HG03469 (cell line): ENCODE measurements around the gene EDC3.
"Not testable (repeated sequence)": the region's sequence is repeated elsewhere in the genome, so short reads cannot be mapped to it uniquely, and the experiment has no call there.

Experiments
- ATAC-seq: cut with Tn5 transposase; IDR thresholded peaks from one replicate; pipeline ENCODE4 v1.9.1; 2021; ENCODE audit warnings: mild to moderate bottlenecking, moderate library complexity, moderate number of reproducible peaks; ENCODE audit not compliant: unreplicated experiment

The EDC3 gene, protein sequence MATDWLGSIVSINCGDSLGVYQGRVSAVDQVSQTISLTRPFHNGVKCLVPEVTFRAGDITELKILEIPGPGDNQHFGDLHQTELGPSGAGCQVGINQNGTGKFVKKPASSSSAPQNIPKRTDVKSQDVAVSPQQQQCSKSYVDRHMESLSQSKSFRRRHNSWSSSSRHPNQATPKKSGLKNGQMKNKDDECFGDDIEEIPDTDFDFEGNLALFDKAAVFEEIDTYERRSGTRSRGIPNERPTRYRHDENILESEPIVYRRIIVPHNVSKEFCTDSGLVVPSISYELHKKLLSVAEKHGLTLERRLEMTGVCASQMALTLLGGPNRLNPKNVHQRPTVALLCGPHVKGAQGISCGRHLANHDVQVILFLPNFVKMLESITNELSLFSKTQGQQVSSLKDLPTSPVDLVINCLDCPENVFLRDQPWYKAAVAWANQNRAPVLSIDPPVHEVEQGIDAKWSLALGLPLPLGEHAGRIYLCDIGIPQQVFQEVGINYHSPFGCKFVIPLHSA

DNA sequence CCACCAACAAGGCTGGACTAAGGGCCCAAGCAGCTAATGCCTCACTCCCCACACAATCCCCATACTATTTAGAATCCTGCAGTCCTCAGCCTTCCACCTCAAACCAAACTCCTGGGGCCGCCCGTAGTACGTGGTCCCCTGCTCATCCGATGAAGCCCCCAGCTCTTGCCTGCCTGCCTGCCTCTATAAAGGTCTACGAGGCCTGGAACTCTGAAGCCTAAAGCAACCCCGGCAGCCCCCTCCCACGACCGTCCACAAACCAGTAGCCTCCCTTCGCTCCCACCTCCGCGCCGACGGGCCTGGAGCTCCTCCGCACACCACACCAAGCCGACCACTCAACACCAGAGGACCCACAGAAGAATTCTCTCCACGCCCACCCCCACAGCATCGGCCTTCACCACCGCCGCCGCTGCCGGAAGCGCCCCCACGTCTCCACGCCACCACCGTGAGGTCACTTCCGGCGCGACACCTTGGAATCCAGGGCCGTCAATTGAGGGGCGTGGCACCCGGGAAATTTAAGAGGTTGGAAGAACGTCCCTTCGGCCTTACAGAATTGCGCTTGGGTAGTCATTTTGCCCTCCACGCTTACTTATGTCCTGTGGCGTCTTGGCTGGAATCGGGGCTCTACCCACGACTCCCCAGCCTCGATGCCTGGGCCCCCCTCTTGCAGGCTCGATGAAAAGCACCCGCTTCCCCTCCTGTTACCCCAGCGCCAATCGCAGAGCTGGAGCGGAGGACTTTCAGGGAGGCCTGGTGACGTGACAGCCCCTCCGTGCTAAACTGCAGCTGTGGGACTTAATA lies at the start of gene EDC3:
Gene EDC3, minus strand, starts transcription at position 428 of the 801 bp plus-strand sequence. CDS start 20,900 bp downstream, outside the sequence.
- ATAC-seq, result no peak

DNA sequence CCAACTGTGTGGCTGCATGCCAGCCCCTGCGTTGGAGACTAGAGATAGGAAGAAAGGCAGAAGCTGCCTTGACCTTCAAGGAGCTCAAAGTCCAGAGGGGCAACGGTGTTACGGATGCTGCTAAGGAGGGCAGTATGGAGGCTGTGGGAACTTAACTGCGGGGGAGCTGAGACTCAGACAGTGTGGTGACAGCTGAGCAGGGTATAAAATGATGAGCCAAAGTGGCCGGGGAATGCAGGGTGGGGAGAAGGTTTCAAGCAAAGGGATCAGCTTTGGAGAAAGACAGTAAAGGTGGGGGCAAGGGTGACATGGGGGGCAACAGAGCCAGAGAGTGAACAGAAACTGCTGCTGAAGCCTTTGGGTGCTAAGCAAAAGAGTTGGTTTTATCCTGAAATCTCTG lies 46.6 kb upstream of the EDC3 start:
- no peak for ATAC-seq

DNA sequence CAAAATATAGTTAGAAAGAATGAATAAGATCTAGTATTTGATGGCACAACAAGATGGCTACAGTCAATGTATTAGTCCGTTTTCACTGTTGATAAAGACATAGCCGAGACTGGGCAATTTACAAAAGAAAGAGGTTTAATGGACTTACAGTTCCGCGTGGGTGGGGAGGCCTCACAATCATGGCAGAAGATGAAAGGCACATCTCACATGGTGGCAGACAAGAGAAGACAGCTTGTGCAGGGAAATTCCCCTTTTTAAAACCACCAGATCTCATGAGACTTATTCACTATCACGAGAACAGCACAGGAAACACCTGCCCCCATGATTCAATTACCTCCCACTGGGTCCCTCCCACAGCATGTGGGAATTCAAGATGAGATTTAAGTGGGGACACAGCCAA lies 42.4 kb upstream of the EDC3 start:
- ATAC-seq, result not testable (repeated sequence)

DNA sequence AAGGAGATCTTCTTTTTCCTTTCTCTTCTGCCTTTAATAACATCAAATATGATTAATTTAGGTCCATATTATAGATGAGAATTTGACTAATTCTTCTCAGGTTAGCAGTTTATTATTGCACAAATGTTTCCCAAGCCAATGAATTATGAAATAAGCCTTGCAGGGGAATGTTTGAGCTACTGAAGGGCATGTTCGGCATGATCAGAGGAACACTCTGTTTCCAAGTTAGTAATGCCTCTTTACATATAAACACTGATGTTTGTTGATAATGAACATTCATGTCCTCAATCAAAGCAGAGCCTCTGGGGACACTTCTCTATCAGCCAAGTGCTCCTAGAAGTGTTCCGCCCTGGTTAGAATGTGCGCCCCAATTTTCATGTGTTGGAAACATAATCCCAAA lies 39.5 kb upstream of the EDC3 start:
- ATAC-seq, result no peak

DNA sequence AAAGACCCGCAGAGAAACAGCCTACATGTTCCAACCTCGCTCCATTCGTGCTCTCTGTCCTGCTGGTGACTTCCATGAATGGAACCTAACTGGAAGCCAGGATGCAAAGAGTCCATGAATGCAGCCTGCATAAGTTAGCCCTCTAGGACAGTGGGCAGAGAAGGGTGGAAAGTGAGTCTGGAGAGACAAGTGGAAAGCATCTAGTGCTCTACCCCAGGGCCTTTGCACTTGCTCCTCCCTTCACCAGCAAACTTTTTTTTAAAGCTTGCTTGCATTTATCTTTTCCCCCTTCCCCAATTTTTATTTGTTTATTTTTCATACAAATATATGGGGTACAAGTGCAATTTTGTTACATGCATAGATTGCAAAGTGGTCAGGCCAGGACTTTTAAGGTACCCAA lies 37.4 kb upstream of the EDC3 start:
- no peak for ATAC-seq

DNA sequence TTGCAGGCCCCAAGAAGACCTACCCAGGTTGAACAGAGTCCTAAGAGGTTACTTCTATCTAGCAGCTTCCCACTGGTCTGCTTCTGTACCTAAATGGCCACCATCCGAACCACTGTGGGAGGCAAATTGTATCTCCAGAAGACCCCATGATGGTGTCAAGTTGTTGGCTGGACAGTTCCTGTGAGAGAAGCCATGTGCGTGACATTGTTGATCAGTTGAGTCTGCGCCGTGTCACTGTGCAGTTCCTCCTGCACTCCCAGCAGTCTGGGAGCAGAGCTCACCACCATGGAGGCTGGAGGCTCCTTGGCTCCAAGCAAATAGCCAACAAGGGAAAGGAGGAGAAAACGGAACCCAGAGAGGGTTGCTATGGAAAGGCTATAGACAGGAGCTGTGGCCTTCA lies 37.0 kb upstream of the EDC3 start:
- ATAC-seq, result no peak

DNA sequence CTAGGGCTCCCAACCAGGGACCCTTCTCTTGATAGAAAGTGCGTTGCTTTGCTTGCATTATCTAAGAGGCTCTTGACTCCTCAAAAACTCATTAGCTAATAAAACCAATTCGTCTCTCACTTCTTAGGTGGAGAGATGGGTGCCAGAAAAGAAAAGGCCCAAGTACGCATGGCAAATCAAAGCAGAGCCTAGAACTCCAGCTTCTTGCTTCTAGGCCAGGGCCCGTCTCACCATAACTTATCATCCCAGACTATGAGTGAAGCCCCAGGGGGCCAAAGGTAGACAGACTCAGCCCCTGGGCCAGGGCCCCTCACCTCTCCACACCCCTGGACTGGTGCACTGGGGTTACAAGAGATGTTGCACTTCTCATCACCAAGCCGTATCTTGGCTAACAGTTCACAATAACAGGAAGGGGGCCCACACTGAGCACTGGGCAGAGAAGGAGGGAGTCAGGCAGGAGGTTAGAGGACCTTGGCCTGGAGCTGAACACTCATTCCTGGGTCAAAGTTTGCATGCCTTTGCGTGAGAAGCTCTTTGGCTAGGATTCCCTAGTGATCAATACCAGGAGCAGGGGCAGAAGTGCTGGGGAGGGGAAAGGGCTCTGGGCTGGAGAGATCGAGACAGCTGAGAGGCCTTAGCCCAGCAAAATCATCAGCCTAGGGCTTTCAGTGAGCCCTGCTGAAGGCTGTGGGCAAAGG lies 34.9 kb upstream of the EDC3 start:
- ATAC-seq, result no peak

DNA sequence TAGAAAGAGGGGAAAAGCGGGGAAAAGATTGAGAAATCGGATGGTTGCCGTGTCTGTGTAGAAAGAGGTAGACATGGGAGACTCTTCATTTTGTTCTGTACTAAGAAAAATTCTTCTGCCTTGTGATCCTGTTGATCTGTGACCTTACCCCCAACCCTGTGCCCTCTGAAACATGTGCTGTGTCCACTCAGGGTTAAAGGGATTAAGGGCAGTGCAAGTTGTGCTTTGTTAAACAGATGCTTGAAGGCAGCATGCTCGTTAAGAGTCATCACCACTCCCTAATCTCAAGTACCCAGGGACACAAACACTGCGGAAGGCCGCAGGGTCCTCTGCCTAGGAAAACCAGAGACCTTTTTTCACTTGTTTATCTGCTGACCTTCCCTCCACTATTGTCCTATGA lies 33.5 kb upstream of the EDC3 start:
- ATAC-seq, result not testable (repeated sequence)

DNA sequence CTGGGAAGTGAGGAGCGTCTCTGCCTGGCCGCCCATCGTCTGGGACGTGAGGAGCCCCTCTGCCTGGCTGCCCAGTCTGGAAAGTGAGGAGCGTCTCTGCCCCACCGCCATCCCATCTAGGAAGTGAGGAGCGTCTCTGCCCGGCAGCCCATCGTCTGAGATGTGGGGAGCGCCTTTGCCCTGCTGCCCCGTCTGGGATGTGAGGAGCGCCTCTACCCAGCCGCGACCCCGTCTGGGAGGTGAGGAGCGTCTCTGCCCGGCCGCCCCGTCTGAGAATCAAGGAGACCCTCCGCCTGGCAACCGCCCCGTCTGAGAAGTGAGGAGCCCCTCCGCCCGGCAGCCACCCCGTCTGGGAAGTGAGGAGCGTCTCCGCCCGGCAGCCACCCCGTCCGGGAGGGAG lies 32.9 kb upstream of the EDC3 start:
- ATAC-seq, result not testable (repeated sequence)

DNA sequence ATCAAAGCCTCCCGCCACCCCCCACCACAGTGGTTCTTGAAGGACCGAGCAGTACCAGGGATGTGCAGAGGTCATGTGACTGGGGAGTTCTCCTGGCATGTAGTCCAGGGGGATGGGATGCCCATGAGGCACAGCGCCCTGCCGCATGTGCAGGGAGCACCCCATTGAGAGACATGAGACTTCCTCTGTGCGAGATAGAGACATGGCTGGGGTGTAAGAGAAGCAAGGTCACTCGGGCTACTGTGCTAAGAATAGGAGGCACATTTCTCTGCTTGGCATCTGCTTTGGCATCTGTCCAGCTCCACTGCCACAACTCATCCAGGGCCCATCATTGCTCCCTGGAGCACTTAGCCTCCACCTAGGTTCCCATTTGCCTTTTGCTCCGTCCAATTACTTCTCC lies 31.9 kb upstream of the EDC3 start:
- no peak for ATAC-seq

DNA sequence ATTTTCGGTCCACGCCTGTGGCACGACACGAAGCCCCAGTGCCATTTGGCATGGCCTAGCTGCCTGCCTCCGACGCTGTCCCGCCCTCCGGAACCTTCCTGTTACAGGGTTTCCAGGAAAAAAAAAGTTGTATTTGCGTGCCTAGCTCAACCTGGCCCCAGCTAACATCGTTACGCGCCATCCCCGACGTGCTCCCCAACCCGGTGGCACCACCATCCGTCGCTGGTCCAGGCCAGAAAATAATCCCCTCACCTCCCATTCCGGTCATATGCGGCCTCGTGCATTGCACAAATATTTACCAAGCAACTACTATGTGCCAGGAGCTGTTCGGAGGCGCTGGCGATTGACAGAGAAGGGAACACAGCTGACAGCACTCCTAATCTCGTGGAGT lies 30.9 kb upstream of the EDC3 start:
- no peak for ATAC-seq

DNA sequence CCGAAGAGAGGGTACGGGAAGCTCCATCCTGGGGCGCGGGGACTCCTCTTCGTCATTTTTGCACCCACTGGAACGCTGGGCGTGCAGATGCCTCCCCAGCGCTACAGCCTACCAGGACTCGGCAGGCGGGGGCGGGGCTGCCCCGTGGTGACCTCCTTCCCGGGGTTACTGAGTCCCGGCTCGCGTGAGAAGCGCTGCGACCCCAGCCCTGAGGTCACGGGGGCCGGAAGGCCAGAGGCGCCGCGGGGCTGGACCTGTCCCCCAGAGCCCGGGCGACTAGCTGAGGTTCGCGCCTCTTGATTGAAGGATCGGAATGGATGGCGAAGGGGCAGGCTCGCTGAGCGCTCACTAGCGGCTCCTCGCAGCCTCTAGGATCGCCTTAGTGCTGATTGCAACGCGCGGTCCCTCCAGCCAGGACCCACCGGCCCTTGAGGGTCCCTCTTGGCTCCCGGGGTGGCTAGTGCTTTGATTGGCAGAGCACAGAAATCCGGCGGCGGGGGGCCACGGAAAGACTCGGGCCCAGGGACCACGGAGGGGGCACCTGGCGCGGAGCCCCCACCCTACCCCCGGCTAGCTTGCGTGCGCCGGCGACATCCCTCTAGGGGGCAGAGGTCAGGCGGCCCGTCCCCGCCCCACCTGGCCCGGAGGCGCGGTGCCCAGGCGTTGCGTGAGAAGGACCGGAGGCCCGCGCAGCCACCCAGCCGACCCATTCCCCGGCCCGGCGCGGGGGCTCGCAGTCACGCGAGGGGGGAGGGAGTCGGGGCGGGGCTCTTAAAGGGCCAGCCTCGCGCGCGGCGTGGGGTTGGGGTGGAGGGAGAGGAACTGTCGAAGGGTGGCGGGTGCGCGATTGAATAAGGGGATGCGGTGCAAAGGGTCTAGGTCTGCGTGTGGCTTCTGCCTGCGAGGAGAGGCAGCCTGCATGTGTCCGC lies 30.3 kb upstream of the EDC3 start:
- ATAC-seq, result no peak

DNA sequence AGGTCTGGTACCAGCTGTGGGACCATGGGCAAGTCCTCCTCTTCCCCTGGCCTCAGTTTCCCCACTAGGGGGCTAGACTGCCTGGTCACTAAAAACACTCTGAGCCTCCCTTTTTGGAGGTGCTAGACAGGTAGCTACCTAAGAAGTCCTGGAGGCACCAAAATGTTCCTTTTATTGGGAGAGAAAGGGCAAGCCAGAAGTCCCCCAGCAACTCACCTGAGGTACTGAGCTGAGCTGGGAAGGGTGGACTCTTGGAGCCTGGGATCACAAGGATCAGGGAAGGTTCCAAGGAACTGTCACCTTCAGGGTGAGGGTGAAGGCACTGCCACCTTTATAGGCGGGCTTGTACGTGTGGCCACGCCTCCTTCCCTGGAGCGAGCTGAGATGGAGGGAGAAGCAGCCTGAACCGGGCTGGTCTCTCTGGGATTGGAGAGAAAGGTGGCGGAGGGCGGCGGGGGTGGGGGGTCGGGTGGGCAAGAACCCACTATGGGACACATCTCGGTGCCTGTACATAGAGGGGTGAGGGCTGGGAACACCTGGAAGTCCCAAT lies 29.5 kb upstream of the EDC3 start, which contains the start of gene CYP1A1:
Gene CYP1A1, minus strand, starts transcription at position 304 of the 550 bp plus-strand sequence. CDS start 2,431 bp downstream, outside the sequence.
- ATAC-seq, result no peak

DNA sequence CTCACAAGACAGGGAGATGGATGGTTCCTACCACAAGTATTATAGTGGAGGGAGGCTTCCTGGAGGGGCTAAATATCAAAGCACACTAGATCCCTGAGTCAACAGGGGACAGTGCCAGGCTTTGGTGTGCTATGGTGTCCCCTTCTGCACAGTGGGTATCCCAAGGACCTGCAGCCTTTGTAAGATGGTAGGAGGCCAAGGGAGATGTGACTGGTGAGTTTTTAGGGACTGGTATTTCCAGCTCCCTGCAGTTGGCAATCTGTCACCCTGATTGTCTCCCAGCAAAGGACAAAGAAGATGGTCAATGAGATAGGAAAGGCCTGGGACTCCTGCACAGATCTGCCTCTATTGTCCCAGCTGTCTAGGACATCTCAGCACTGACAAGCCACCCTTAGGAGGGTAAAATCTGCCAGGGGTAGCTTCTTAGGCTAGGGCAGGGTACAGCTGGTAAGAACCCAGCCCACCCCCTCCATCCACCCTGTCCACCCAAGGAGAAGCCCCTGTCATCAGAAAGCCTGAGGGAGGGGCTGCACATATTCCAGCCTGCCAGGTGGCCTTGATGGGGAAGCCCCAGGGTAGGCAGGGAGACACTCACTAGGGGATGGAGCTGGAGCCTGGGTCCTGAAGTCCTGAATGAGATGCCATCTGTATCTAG lies 28.9 kb upstream of the EDC3 start:
- no peak for ATAC-seq

DNA sequence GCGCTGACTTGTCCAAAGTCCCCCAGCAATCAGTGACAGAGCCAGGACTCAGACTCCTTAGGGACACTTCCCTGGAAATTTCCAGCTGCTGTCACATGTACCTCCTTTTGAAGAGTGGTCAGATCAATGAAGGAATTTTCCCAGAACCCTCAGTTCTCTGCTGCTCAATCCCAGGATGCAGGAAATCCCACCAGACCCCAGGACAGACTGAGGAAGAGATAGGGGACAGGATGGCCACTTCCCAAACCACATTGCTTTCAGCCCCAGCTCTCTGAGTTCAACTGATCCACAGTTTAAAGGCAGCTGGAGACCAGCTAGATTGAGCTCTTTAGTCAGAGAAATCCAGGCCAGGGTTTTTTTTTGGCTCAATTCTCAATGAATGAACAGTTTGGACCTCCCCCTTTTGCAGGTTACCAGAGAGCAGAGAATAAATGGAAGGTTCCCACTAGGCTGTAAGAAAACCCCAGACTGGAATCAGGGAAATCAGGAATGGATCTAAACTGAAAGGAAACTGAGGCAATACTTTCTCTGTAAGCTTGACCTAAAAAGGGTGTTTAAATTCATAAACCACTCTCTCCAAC lies 28.0 kb upstream of the EDC3 start:
- ATAC-seq, result no peak

DNA sequence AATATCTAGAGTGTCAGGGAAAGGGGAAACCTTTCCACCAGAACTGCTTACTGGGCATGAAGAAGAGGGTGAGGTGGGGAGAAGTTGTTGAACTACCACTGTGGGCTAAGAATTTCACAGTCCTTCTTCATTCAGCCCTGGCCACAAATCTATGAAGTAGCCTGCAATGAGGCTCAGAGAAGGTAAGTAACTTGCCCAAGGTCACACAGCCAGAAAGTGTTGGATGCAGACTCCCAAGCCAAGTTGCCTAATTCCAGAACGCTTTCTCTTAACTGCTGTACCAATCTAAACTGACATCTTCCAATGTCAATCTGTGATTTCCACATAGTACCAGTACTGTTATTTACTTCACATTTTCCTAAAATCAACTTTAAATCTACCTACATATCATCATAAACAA lies 27.4 kb upstream of the EDC3 start:
- no peak for ATAC-seq

DNA sequence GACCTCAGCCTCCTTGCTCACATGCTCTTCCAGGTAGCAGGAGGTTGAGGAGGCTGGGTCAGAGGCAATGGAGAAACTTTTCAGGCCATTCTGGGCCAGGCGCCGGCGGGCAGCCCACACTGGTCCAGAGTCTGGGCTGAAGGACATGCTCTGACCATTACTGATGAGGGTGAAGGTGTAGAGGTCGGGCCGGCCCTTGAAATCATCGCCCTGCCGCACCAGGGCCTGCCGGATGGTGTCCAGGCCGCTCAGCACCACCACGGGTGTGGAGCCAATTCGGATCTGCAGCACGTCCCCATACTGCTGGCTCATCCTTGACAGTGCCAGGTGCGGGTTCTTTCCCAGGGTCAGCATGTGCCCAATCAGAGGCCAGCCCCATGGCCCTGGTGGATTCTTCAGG lies 26.8 kb upstream of the EDC3 start:
- ATAC-seq, result no peak

DNA sequence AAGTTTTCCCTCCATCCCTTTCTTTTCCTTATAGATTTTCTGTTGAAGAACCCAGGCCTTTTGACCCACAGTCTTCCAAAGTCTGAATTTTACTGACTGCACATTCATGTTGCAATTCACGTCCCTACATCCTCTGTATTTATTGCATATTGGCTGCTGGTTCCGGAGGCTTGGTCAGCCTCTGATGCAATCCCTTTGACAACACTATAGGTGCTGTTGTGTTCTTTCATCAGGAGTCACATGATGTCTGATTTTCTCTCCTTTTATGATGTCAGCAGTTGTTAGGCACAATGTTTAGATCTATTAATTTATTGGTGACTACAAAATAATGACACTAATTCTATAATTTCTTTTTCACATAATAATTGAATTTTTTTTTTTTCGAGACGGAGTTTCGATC lies 20.8 kb upstream of the EDC3 start:
- no peak for ATAC-seq

DNA sequence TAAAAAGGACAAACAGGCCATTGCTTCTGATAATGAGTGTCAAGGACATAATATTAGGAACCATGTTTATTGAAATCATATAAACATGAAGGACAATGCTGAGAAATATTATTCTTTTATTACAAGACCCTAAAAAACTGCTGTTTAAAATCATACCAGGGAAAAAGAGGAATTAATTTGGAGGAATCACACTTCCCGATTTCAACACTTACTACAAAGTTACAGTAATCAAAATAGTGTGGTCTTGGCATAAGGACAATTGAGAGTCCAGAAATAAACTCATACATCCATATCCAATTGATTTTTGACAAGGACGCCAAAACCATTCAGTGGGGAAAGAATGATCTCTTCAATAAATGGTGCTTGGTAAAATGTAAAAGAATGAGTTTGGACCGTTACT lies 16.5 kb upstream of the EDC3 start:
- ATAC-seq, result no peak
